SK-N-SH (cell line): ENCODE results near the gene MTG1. TPM values are rescaled to one million over a fixed set of nuclear protein-coding genes. Genes with fewer than 3 reads are reported as not detected.
"Not testable (repeated sequence)": the region's sequence is repeated elsewhere in the genome, so short reads cannot be mapped to it uniquely, and the experiment has no call there.

Experiments used
- CTCF ChIA-PET: fragments of 300-600, 350-600 bp; formaldehyde crosslinking; extraction: SDS; loops from one replicate; lab custom pipeline; 2021; lab: Yijun Ruan, JAX
- POLR2A ChIA-PET: fragments of 350-600 bp; sonication (Branson Sonifier 250); formaldehyde crosslinking; extraction: SDS; loops from one replicate; lab custom pipeline; 2020; ENCODE audit warnings: antibody characterized with exemption, inconsistent platforms; lab: Yijun Ruan, JAX
- DNase-seq: peaks from one replicate; pipeline ENCODE4 v3.0.0; 2012
- H2AFZ ChIP-seq: fragments of 200-600 bp; sonication (generic); 2 replicates; pipeline ENCODE4 v1.8.1; 2016; ENCODE audit warnings: antibody characterized with exemption, mild to moderate bottlenecking, low read depth
- H3F3A ChIP-seq: fragments of 200-600 bp; sonication (generic); replicated peaks from 2 replicates; pipeline ENCODE3; 2016; ENCODE audit warnings: antibody characterized with exemption, mild to moderate bottlenecking; ENCODE audit not compliant: insufficient read depth
- H3K27ac ChIP-seq, 2 experiments: fragments of 200-500 bp in 1 of 2; fragments of 200-600 bp in 1 of 2; sonication (Bioruptor generic) in 1 of 2; sonication (generic), shearing (Covaris generic) in 1 of 2; 2 replicates each; pipeline versions ENCODE4 v1.5.1 to v1.6.1; 2014 to 2016; ENCODE audit warnings: low read depth in 2 of 2, inconsistent platforms in 1 of 2, low read length in 1 of 2, mild to moderate bottlenecking in 1 of 2, mixed read lengths in 1 of 2
- H3K27me3 ChIP-seq: fragments of 200-600 bp; sonication (generic), shearing (Covaris generic); 2 replicates; pipeline ENCODE4 v1.6.1; 2016; ENCODE audit warnings: mixed run types; ENCODE audit not compliant: insufficient read depth
- H3K36me3 ChIP-seq, 2 experiments: fragments of 200-500 bp in 1 of 2; fragments of 200-600 bp in 1 of 2; sonication (Bioruptor generic) in 1 of 2; sonication (generic) in 1 of 2; replicated peaks in 1 of 2; 2 replicates each; pipeline versions ENCODE3 to v1.5.1; 2014 to 2016; ENCODE audit warnings: low read length in 1 of 2, mild to moderate bottlenecking in 1 of 2; ENCODE audit not compliant: insufficient read depth in 2 of 2, control insufficient read depth in 1 of 2
- H3K4me1 ChIP-seq, 2 experiments: fragments of 200-500 bp in 1 of 2; fragments of 200-600 bp in 1 of 2; sonication (Bioruptor generic) in 1 of 2; sonication (generic), shearing (Covaris generic) in 1 of 2; 2 replicates each; pipeline versions ENCODE4 v1.5.1 to v1.6.1; 2014 to 2016; ENCODE audit warnings: low read depth in 1 of 2, low read length in 1 of 2, mixed run types in 1 of 2; ENCODE audit not compliant: insufficient read depth in 2 of 2, control insufficient read depth in 1 of 2
- H3K4me2 ChIP-seq: fragments of 200-600 bp; sonication (generic), shearing (Covaris generic); 2 replicates; pipeline ENCODE4 v1.6.1; 2017; ENCODE audit warnings: mixed run types
- H3K4me3 ChIP-seq, 2 experiments: fragments of 200-500 bp in 1 of 2; fragments of 200-600 bp in 1 of 2; sonication (Bioruptor generic) in 1 of 2; sonication (generic), shearing (Covaris generic) in 1 of 2; 2 replicates each; pipeline versions ENCODE4 v1.5.1 to v1.8.1; 2014 to 2016; ENCODE audit warnings: low read depth in 2 of 2, inconsistent platforms in 1 of 2, low read length in 1 of 2, mild to moderate bottlenecking in 1 of 2, mixed read lengths in 1 of 2, moderate library complexity in 1 of 2
- H3K79me2 ChIP-seq: fragments of 200-600 bp; sonication (generic); 2 replicates; pipeline ENCODE4 v1.8.1; 2017; ENCODE audit warnings: mild to moderate bottlenecking; ENCODE audit not compliant: insufficient read depth
- H3K9ac ChIP-seq: fragments of 200-600 bp; sonication (generic); 2 replicates; pipeline ENCODE4 v1.6.1; 2017; ENCODE audit warnings: mixed run types
- H3K9me2 ChIP-seq: fragments of 200-600 bp; sonication (generic); 2 replicates; pipeline ENCODE4 v1.6.1; 2017; ENCODE audit warnings: mixed run types
- H3K9me3 ChIP-seq: fragments of 200-600 bp; sonication (generic); 2 replicates; pipeline ENCODE4 v1.6.1; 2017; ENCODE audit warnings: mixed run types, mild to moderate bottlenecking, moderate library complexity
- H4K20me1 ChIP-seq: fragments of 200-600 bp; sonication (generic); 2 replicates; pipeline ENCODE4 v1.6.1; 2017; ENCODE audit warnings: mild to moderate bottlenecking, mixed run types; ENCODE audit not compliant: insufficient read depth
- ELF1 ChIP-seq: IDR thresholded peaks from 2 replicates; pipeline ENCODE4 v1.4.0; 2012
- GATA2 ChIP-seq: sonication (generic); formaldehyde crosslinking; IDR thresholded peaks from 2 replicates; pipeline ENCODE4 v1.5.0; 2020; ENCODE audit warnings: mild to moderate bottlenecking, missing genetic modification reagents
- MEF2A ChIP-seq: IDR thresholded peaks from 2 replicates; pipeline ENCODE4 v1.4.0; 2012; ENCODE audit warnings: low read depth, borderline replicate concordance
- NFIC ChIP-seq: IDR thresholded peaks from 2 replicates; pipeline ENCODE4 v1.4.0; 2012; ENCODE audit warnings: borderline replicate concordance
- NRF1 ChIP-seq: IDR thresholded peaks from 2 replicates; pipeline ENCODE4 v1.6.1; 2012; ENCODE audit warnings: low read depth, mild to moderate bottlenecking, low read length
- RCOR1 ChIP-seq: fragments of 150-350 bp; IDR thresholded peaks from 2 replicates; pipeline ENCODE4 v1.6.1; 2017; ENCODE audit warnings: antibody characterized with exemption, low read length
- RFX5 ChIP-seq: IDR thresholded peaks from 2 replicates; pipeline ENCODE4 v1.6.1; 2012; ENCODE audit warnings: mild to moderate bottlenecking, improper control_type of control experiment, low read length
- WGBS: methylation state at CpG from one replicate; pipeline ENCODE4 v1.1.6; 2017; ENCODE audit warnings: low lambda C conversion rate; 5-methylcytosine and 5-hydroxymethylcytosine counted together
- polyA plus RNA-seq, 3 experiments: library from polyadenylated mRNA; depleted of rRNA; stranded (reverse); fragments of >200 nt; gene quantifications; 2 replicates each; pipeline ENCODE4 v1.2.3, GENCODE V29; 2012
- TF ChIP-seq, protein P1 (sequence below): fragments of 200-600 bp; sonication (generic); IDR thresholded peaks from 2 replicates; pipeline ENCODE4 v1.6.1; 2017; ENCODE audit warnings: antibody characterized with exemption, mild to moderate bottlenecking, moderate library complexity
- TF ChIP-seq, protein P2 (sequence below): IDR thresholded peaks from 2 replicates; pipeline ENCODE4 v1.6.1; 2012; ENCODE audit warnings: mild to moderate bottlenecking, low read depth, low read length, moderate library complexity

Gene MTG1
- polyA plus RNA-seq, 1 of the 3 experiments (the other 2 are of a cell fraction): 86.4 TPM

DNA sequence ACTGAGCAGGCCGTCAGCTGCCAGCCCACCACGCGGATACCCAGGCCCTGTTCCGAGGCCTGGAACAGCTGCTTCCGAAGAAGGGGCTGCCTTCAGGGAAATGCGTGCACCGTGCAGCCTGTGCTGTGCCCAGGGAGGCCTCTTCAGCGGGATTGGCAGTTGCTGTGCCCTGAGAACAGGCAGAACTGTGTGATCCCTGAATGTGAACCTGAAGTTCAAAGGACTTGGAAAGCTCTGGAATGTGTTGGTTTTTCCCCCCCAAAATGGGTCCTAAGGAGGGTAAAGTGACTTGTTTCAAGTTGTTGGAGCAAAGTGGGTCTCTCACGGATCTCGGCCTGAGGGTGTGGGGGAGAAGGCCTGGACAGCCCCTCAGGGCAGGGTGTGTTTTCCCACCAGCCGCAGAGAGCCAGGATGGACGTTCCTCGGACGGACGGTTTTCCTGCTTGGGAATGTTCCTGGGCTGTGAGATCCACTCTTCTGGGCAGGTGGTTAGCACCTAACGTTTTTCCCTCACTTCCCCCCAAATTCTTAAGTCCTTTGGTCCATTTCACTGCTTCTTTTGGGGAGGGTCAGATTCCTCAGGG is 28.4 kb downstream of the MTG1 start:
- H2AFZ ChIP-seq: no peak overlapping the region
- H4K20me1 ChIP-seq: peaks cover 20% of the 10 kb centered on the region; the same call in 1 of the 2 replicates
- 87% methylated on average over 14 of the region's 16 CpGs for whole genome bisulfite sequencing
- no peaks in the 10 kb centered on the region for H3F3A ChIP-seq
- H3K79me2 ChIP-seq: no peaks in the 10 kb centered on the region
- H3K27ac ChIP-seq: no peak overlapping the region
- no peak overlapping the region for H3K9ac ChIP-seq
- TF ChIP-seq ELF1 (no peak), NRF1 (no peak), MEF2A (no peak), RFX5 (no peak), GATA2 (CRISPR knock-in tag) (no peak), RCOR1 (no peak)
- TF ChIP-seq, protein P1, sequence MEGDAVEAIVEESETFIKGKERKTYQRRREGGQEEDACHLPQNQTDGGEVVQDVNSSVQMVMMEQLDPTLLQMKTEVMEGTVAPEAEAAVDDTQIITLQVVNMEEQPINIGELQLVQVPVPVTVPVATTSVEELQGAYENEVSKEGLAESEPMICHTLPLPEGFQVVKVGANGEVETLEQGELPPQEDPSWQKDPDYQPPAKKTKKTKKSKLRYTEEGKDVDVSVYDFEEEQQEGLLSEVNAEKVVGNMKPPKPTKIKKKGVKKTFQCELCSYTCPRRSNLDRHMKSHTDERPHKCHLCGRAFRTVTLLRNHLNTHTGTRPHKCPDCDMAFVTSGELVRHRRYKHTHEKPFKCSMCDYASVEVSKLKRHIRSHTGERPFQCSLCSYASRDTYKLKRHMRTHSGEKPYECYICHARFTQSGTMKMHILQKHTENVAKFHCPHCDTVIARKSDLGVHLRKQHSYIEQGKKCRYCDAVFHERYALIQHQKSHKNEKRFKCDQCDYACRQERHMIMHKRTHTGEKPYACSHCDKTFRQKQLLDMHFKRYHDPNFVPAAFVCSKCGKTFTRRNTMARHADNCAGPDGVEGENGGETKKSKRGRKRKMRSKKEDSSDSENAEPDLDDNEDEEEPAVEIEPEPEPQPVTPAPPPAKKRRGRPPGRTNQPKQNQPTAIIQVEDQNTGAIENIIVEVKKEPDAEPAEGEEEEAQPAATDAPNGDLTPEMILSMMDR: no peak
- H3K4me1 ChIP-seq: no peaks in the 10 kb centered on the region; a peak in 1 of 4 replicates
- peak; percentile 31 for DNase-seq
- H3K27me3 ChIP-seq: no peaks in the 10 kb centered on the region
- H3K4me3 ChIP-seq: no peak overlapping the region
- H3K9me2 ChIP-seq: no peaks in the 10 kb centered on the region
- CTCF ChIA-PET: interaction anchor here (1.2 to 1.4 kb wide), 2 partner anchors 93 to 98 kb away, joined by 3 to 4 read pairs; no protein-coding TSS in a partner anchor
- POLR2A ChIA-PET: no interaction called here
- H3K36me3 ChIP-seq: peaks cover 0 to 22% of the 10 kb centered on the region in 2 experiments
- no peak overlapping the region for H3K4me2 ChIP-seq
- no peaks in the 10 kb centered on the region for H3K9me3 ChIP-seq

DNA sequence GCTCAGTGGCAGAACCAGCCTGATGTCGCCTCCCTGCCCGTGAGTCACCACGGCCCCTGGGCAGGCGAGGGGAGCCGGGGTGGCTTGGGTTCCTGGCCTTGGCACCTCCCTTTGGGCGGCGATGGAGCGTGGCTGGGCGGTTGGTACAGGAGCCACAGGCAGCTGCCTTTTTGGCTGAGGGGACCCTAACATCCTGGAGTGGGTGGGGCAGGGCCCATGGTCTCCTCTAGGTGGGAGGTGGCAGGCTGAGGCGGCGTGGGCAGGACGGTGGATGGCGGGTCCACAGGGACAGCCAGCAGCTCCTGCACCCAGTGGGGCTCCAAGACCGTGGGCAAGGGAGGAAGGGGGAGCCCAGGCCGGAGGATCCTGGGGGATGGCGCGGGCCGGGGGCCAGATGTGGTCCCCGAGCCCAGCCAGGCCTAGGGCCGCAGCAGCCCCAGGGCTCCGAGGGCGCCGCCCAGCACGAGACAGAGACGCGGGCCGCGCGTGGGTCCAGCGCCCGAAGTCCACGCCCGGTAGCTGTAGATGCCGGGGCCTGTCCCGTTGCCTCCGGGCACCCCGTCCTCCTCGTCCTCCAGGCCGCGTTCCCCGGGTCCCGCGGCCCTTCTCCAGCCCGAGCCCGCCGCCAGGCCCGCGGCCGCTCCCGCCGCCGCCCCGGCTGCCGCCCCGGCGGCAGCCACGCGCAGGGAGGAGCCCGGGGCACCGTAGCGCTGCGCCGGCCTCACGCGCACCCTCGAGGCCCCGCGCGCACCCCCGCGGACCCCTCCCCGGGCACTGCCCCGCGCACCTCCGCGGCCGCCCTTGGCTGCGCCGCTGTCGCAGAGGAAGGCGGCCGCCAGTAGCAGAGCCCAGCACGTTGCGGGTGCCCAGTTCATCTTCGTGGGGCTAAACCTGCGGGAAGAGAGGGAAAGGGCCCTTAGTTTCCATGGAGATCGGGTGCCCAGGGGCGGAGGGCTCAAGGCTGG is 29.1 kb downstream of the MTG1 start:
- no peaks in the 10 kb centered on the region for H3K79me2 ChIP-seq
- ChIA-PET CTCF (interaction anchor here (1.2 kb wide), 1 partner anchor 97 kb away, joined by 4 read pairs; no protein-coding TSS in a partner anchor), POLR2A (no interaction called here)
- no peak overlapping the region; a peak in 1 of 4 replicates for H3K4me3 ChIP-seq
- H3K9ac ChIP-seq: no peak overlapping the region
- TF ChIP-seq, protein P2, sequence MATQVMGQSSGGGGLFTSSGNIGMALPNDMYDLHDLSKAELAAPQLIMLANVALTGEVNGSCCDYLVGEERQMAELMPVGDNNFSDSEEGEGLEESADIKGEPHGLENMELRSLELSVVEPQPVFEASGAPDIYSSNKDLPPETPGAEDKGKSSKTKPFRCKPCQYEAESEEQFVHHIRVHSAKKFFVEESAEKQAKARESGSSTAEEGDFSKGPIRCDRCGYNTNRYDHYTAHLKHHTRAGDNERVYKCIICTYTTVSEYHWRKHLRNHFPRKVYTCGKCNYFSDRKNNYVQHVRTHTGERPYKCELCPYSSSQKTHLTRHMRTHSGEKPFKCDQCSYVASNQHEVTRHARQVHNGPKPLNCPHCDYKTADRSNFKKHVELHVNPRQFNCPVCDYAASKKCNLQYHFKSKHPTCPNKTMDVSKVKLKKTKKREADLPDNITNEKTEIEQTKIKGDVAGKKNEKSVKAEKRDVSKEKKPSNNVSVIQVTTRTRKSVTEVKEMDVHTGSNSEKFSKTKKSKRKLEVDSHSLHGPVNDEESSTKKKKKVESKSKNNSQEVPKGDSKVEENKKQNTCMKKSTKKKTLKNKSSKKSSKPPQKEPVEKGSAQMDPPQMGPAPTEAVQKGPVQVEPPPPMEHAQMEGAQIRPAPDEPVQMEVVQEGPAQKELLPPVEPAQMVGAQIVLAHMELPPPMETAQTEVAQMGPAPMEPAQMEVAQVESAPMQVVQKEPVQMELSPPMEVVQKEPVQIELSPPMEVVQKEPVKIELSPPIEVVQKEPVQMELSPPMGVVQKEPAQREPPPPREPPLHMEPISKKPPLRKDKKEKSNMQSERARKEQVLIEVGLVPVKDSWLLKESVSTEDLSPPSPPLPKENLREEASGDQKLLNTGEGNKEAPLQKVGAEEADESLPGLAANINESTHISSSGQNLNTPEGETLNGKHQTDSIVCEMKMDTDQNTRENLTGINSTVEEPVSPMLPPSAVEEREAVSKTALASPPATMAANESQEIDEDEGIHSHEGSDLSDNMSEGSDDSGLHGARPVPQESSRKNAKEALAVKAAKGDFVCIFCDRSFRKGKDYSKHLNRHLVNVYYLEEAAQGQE: no peak
- no peak for TF ChIP-seq NFIC
- no peaks in the 10 kb centered on the region for H3K27me3 ChIP-seq
- H3K27ac ChIP-seq: no peak overlapping the region
- no peaks in the 10 kb centered on the region for H3F3A ChIP-seq
- H3K36me3 ChIP-seq: peaks cover 0 to 22% of the 10 kb centered on the region in 2 experiments
- H3K9me3 ChIP-seq: no peaks in the 10 kb centered on the region
- no peak overlapping the region for H2AFZ ChIP-seq
- DNase-seq: peak; percentile 72
- H3K4me1 ChIP-seq: no peaks in the 10 kb centered on the region; a peak in 1 of 4 replicates
- peaks cover 20% of the 10 kb centered on the region; the same call in 1 of the 2 replicates for H4K20me1 ChIP-seq
- no peak overlapping the region for H3K4me2 ChIP-seq
- H3K9me2 ChIP-seq: no peaks in the 10 kb centered on the region
- 35% methylated on average over 29 of the region's 88 CpGs for WGBS

DNA sequence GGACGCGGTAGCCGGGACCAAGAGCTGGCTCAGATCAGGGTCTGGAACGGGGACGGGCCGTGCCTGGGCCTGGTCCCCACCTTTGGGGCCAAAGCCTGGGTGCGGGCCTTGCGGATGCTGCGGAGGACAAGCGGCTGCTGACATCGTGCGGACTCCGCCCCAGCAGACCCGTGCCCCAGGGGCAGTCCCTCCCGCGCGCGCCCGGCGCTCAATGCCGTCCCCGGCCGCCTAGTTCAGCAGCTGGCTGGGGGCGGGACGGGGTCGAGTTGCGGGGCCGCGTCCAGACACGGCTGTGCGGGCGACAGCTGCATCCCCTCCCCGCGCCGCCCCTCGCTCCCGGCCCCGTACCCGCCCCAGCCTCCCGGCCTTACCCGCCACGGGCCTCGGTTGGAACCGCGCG is 30.1 kb downstream of the MTG1 start:
- CTCF ChIA-PET, DNase-seq, H3K9me2 ChIP-seq, H3K4me2 ChIP-seq, H3K9me3 ChIP-seq, H3K79me2 ChIP-seq, H3K4me1 ChIP-seq, H3K27me3 ChIP-seq, H3K9ac ChIP-seq, H3K27ac ChIP-seq, H2AFZ ChIP-seq, H3F3A ChIP-seq, POLR2A ChIA-PET: not testable (repeated sequence)
- Histone ChIP-seq H3K4me3 (peak overlapping the region in 1 of 2 experiments; percentile 26; a peak in 1 of 4 replicates), H4K20me1 (peaks cover 20% of the 10 kb centered on the region; the same call in 1 of the 2 replicates), H3K36me3 (peaks cover 0 to 16% of the 10 kb centered on the region in 2 experiments)
- WGBS: no CpG with 5 or more reads among the region's 46 CpGs
